ENCODE measurements around the gene HAVCR2.
"Not testable (repeated sequence)": the region's sequence is repeated elsewhere in the genome, so short reads cannot be mapped to it uniquely, and the experiment has no call there.

The HAVCR2 gene

DNA sequence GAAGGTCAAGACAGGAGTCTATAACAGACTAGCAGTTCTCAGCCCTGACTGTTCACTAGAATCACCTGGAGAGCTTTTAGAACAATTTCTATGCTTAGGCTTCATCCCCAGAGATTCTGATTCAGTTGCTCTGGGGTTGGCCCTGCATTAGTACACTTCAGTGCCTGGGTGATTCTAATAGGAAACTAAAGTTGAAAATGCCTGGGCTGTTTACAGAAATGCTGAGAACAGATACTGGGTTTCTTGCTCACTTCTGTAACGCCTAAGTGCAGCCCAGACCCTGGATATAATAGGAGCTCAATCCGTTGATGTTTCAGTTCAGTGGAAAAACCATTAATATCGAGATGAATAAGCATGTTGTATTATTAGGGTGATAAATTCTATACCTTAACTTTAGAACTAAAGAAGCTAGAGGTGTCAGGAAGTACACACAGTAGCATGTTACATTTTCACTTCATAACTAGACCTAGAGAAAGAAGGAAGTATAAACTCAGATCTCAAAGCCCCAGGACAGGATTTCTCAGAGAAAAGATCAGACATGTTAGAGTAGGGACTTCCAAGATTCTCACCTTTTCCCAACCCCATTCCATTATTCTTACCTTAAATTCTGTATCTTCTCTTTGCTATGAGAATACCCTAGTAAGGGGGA lies 20.4 kb downstream of the HAVCR2 start:
- DNase-seq: no peak

DNA sequence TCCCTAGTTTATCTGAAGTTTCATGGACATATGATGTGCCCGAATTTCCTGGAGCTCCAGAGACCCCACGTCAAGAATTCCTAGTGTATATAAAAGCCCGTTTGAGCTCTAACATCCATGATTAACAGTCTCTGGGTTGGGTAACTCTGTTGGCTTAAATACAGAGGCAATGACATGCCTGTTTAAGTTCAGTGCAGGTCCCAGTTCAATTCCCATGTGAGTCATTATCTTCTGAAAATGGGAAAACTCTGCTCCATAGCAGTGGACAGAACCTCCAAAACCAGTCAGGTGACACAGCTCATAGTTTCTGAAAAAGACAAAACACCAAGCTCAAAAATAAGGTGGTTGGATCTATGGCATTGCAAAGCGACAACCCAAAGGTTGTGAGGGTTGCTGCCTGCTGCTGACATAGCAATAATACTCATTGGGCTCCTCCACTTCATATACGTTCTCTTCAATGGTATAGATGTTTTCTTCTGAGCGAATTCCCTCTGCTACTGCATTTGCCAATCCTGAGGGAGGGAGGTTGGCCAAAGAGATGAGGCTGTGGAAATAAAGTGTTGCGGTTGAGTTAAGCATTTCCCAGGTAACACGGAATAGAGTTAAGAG lies 22.0 kb downstream of the HAVCR2 start:
- no peak for DNase-seq

DNA sequence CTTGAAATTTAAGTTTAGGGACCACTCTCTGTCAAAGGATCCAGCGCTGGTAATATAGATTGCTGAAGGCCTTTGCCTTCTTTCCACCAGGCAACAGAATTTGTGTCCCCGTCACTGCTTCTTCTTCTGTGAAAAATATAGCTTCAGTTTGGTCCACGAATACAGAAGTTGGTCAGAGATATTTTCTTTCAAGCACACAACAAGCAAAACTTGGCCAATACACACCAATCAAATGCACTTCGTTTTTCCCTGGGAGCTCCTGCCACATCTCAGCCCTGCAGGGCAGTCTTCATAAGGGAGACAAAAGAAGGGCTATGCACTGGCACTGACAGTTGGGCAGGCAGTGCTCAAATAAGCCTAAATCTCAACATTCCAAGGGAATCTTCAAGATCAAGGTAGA lies 22.9 kb downstream of the HAVCR2 start:
- peak in 1 of 2 donors; percentile 36 for DNase-seq

DNA sequence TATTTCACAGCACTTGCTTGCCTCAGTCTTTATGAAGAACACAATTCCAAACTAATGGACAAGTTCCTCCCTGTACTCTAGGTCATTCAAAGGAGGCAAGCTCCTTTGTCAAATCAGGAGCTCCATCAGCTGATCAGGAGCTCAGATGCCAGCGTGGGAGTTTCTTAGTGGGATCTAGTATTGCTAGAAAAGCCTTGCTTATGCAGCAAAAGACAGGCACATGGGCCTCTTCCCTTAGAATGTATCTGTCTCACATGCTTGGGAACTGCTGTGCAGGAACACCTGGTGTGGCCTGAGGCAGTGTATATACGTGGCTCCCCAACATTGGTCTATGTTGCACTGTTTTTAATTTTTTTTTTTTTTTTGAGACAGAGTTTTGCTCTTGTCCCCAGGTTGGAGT lies 28.6 kb downstream of the HAVCR2 start:
- DNase-seq: peak in 1 of 2 donors; percentile 56

DNA sequence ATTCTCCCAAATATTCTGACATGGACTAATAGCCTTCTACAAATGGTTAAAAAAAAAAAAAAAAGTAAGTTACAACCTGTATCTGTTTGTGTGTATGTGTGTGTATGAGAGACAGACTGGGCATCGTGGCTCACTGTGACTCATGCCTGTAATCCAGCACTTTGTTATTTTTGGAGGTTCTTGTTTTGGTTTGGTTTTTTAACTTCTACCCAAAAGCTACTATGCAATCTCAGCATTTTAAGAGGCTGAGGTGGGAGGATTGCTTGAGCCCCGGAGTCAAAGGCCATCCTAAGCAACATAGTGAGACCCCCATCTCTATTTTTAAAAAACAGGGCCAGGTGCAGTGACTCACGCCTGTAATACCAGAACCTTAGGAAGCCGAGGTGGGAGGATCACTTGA lies 32.3 kb downstream of the HAVCR2 start:
- DNase-seq: peak; percentile 41 to 50

DNA sequence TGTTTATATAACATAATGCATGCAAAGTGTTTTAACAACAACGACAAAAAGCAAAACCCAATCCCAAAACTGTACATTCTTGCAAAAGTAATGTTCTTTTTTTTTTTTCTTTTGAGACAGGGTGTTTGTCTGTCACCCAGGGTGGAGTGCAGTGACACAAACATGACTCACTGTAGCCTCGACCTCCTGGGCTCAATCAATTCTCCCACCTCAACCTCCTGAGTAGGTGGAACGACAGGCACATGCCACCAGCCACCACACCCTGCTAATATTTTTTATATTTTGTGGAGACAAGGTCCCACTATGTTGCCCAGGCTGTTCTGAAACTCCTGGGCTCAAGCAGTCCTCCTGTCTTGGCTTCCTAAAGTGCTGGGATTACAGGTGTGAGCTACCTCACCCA lies 36.3 kb downstream of the HAVCR2 start:
- DNase-seq: no peak

DNA sequence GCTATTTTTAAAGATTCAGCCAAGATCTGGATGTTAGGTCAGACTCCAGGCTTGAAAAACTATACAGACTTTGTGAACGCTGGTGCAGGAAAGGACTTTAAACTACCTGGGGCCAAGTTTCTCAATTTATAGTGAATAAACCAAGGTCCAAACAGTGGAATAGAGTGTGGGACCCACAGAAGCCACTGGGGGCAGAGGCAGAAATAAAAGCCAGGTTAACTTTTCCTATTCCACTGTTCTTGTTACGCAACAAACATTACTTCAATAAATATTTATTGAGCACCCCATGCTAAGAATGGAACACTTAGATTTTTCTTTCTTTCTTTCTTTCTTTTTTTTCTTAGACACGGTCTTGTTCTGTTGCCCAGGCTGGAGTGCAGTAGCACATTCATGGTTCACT lies 38.9 kb downstream of the HAVCR2 start:
- DNase-seq: no peak

DNA sequence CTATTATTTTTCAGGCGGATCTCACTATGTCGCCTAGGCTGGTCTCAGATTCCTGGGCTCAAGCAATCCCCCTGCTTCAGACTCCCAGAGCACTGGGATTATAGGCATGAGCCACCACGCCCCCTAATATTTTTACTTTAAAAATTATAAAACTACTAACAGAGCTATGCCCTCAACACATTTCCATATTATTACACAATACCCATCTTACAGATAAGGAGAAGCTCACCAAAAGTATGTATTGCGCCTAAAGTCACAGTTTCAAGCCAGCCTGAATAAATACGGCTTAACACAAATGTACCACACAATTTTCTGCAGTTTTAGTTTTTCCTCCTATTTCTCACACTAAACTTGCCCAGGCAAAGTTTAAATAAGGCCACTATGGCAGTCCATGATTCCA lies 40.1 kb downstream of the HAVCR2 start:
- DNase-seq: no peak

DNA sequence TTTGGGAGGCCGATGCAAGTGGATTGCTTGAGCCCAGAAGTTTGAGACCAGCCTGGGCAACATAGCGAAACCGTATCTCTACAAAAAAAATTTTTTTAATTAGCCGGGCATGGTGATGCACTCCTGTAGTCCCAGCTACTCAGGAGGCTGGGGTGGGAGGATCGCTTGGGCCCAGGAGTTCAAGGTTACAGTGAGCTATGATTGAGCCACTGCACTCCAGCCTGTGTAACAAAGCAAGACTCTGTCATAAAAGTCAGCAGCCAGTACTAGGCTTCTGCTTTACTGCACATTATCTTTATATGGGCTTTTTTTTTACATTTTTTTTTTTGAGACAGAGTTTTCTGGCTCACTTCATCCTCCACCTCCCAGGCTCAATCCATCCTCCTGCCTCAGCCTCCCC lies 40.5 kb downstream of the HAVCR2 start:
- DNase-seq: no peak

DNA sequence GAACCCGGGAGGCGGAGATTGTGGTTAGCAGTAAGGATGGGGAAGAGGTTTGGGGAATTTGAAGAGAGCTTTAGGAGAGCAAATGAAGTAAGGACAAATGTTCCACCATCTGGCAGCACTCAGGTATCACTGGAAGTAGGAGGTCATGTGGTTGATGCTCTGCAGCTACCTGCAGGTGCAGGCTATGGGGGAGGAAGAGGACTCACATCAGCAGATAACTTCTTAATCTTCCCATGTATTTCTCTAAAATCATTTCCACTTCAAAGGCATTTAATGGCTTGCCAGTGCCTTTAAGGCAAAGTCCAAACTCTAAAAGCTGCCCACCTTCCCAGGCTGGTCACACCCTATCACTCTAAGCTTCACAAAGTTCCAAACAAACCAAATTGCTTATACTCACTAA lies 41.8 kb downstream of the HAVCR2 start:
- no peak for DNase-seq

DNA sequence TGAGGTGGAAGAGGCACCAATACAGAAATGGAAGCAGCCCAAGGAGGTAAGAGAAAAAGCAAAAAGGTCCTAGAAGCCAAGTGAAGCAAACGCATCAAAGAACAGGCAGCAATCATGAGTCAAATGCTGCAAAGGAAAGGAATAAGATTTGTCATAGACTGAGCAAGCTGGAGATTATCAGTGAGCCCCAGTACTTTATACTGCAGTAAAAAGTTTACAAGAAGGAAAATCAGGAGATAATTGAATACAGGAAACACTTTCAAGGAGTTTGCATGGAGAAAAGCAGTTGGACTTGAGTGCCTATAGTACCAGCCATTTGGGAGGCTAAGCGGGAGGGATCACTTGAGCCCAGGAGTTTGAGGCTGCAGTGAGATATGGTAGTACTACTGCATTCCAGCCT lies 42.8 kb downstream of the HAVCR2 start:
- DNase-seq: no peak

DNA sequence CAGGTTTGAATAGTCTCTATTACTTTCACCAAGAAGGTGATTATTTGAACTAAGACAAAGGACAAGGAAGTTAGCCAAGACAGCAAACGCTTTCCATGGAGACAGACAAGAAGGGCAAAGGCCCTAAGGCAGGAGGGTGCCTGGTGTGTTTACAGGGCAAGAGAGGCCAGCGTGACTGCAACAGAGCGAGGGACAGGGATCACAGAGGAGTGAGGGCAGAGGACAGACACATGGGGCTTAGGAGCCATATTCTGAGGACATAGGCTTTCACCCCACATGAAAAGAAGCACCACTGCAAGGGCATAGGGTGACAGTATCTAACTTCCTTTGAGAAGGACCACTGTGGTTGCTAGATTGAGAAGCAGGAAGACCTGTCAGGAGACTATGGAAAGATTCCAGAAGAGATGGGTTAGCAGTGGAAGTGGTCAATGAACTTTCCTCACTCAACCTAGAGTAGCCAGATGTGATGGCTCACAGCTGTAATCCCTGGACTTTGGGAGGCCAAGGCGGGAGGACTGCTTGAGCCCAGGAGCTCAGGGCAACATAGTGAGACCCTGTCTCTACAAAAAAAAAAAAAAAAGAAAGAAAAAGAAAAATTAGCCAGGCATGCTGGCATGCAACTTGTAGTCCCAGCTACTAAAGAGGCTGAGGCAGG lies 44.9 kb downstream of the HAVCR2 start:
- no peak for DNase-seq

DNA sequence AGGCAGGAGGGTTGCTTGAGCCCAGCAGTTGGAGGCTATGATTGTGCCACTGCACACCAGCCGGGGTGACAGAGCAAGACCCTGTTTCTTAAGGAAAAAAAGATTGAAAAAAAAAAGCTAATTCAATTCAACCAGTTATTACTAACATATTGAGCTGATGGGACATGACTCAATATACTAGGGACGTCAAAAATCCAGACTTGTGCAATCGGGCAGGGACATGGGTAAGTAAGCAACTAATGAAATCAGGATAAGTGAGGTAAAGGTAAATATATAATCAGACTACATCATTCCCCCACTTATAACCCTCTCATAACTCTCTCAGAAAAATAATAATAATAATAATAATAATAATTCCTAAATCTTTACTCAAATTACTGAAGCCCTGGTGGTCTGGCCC lies 49.0 kb downstream of the HAVCR2 start:
- DNase-seq: no peak

DNA sequence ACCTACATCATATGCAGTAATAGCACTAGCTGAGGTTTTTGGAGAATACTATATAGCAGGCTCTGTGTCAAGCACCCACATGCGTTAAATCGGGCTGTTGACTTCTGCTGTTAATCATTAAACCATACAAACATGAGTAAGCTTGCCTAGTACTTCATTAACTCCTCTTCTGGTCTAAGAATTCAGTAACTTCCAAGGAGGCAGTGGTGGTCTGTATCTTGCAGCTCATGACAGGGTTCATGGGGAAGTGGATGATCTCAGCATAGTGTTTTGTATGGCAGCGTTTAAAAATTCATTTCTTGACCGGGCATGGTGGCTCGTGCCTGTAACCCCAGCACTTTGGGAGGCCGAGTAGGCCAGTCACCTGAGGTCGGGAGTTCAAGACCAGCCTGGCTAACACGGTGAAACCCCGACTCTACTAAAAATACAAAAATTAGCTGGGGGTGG lies 49.7 kb downstream of the HAVCR2 start, which contains the start of gene HAVCR1:
HAVCR1 (minus strand) TSS at position 24 of the 447 bp plus-strand sequence. CDS start 1,173 bp downstream, outside the sequence.
- no peak for DNase-seq

DNA sequence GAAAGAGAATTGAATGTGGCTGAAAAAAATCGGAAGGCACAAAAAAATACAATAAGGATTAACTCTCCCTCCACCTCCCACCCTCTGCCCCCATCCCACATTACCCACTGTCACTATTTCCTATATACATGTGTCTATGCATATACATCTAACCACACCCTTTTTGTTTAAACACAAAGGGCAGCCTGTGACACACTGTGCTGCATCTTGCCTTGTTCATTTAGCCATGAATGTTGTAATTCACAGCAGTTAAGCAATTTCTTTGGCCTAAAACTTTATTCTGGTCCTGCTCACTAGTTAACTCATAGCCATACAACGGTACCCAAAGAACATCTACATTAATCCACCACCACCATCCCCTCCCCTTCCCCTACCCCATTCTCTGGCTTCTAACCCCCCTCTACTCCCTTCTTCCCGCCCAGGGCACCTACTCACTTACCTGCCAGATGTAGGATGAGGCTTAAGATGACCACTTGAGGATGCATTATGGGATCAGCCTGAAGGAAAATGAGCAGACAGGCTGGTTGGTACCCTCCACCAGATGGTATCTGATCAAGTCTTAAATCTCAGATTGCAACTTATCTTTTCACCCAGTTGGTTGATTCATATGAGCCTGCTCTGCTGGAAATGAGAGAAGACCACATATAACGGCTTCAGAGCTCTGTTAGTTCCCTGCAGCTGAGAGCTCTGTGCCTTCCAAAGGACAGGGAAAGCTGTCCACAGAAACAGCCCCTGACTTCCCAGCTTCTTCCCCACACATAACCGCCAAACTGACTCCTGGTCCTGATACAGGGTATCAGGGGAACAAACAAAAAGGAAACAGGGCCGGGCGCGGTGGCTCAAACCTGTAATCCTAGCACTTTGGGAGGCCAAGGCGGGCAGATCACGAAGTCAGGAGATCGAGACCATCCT lies 51.1 kb downstream of the HAVCR2 start:
- no peak for DNase-seq

DNA sequence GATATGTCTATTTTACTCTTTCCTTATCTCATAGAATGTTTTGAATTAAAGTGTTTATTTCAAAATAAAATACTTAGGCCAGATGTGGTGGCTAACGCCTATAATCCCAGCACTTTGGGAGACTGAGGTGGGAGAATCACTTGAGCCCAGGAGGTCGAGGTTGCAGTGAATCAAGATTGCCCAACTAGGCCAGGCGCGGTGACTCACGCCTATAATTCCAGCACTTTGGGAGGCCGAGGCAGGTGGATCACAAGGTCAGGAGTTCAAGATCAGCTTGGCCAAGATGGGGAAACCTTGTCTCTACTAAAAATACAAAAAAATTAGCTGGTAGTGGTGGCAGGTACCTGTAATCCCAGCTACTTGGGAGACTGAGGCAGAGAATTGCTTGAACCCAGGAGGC lies 52.0 kb downstream of the HAVCR2 start:
- DNase-seq: not testable (repeated sequence)

DNA sequence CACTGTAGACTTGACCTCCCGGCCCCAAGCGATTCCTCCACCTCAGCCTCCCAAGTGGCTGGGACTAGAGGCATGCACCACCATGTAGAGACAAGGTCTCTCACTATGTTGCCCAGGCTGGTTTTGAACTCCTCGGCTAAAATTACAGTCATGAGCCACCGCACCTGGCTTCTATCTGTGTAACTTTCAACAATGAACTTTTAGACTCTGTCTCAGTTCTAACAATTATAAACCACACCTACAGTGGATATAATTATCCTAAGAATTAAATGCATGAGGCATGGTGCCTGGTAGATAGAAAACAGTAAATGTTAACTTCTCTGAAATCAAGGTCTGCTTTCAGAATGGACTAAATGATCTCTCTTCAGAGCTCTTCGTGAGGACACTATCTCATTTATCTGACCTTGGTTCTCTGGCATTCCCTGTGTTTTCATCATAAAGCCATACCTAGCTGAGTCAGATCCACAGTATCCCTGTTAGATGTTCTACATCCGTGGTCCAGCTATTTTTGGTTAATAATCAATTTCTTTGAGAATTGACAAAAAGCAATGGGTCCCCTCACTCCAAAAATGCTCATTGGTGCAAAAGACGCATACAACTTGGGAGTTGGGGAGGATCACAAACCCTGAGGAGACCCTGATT lies 57.1 kb downstream of the HAVCR2 start:
- DNase-seq: no peak

DNA sequence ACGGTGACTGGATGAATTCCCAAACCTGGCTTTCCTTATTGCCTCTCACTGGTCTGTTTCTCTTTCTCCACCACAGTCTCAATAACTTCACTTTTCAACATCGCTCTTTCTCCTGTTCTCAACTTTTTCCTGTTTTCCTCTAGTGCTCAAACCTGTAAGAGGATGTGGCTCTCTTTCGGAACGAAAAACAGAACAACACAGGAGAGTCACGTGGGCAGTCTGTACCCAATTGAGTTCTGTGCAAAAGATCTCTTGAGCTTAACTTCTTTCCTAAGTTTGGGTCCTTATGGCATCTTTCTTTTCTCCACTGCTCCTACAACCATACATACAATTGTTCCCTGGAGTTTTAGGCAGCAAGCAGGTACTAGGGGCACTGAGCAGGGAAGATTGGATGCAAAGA lies 58.8 kb downstream of the HAVCR2 start:
- DNase-seq: no peak

DNA sequence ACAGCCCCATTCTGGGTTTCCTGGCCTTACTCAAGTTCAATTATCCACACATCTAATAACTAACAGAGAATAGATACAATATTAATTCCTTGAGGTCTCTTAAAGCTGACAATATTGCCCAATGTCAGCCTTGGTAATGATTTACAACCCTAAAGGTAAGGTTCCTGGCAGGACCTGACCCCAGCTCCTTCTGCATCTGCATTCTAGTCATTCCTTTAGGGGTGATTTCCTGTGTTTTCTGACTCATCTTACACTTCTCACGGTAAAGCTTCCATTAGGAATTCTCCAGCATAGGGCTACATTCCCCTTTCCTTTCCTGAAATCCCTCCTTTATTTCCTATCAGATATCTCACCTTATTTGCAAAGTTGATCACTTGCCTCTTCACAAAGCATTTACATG lies 59.2 kb downstream of the HAVCR2 start:
- no peak for DNase-seq

DNA sequence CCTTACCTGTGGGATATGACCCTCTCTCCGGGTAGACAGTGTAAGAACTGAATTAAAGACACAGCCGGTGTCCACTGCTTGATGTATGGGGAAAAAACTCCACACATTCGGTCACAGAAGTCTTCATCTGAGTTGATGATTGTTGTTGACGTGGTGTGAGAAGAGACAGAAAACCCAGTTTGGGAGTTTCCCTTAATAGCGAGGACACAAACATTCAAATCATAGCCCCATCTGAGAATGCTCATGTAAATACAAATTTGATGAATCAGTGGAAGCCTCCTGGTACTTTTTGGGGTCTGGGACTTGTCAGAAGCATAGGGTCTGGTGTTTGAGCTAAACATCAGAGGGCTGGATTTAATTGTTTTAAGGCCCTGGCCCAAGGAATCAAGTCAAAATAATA lies 60.9 kb downstream of the HAVCR2 start:
- no peak for DNase-seq

DNA sequence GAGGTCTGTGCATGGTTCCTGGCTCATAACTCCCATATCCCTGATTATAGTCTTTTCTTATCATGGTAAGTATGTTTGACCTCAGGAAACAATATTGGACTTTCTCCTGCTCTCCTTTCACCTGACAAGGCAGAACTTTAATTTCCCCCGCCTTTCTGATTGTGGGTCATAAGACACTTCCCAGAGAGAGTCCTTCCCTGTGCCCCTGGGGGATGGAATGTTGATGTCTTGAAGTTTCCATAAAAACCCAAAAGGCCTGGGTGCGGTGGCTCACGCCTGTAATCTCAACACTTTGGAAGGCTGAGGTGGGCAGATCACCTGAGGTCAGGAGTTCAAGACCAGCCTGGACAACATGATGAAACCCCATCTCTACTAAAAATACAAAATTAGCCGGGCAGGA lies 61.8 kb downstream of the HAVCR2 start:
- DNase-seq: not testable (repeated sequence)

DNA sequence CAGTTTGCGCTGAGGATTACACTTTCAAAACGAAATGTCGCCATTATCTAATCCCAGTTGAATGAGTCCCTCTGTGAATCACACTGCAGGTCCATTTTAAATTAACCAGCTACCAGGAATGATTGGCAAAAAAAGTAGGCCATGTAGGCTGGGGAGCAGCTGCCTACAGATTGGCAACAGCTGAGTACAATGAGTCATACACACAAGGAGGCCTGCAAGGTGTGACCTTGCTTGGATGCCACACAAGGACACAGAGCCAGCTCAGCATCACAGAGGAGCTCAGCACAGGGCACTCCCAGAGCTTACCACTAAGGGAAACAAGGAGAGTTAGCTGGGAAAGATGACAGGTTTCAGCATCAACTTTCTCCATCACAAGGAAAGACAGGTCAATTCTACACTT lies 62.8 kb downstream of the HAVCR2 start:
- DNase-seq: no peak

DNA sequence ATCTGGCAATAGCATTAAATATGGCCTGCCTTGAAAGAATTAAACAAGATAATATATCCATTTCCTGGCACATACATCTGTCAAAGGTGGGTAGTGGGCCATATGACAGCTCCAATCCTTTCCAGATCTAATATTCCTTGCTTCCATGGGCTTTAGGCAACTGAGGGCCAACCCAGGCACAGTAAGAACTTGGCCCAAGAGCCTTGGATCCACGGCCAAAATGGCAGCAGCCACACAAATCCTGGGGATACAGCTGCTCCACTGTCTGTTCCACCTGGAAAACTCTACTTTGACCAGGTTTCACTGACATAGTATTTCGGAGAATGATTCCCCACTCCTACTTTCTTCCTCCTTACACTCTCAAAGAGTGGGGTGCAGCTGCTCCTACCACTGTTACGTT lies 63.2 kb downstream of the HAVCR2 start:
- no peak for DNase-seq

Measured in inflammatory macrophage (primary cell).